Mesodermal cell (in vitro differentiated cells): ENCODE measurements around the gene RNF222.
A peak's percentile ranks its signal among the peaks of the same experiment; 100 is the strongest.
"Not testable (repeated sequence)": the region's sequence is repeated elsewhere in the genome, so short reads cannot be mapped to it uniquely, and the experiment has no call there.

Source experiments
- H3K27ac ChIP-seq: 2 replicates; pipeline ENCODE4 v1.7.0; 2013; ENCODE audit warnings: mild to moderate bottlenecking, low read depth, low read length, moderate library complexity; ENCODE audit not compliant: severe bottlenecking
- H3K36me3 ChIP-seq: 2 replicates; pipeline ENCODE4 v1.7.1; 2013; ENCODE audit warnings: mild to moderate bottlenecking, low read length, moderate library complexity; ENCODE audit not compliant: control insufficient read depth, insufficient read depth
- H3K4me1 ChIP-seq: one replicate; pipeline ENCODE4 v1.7.1; 2013; ENCODE audit warnings: mild to moderate bottlenecking, low read length; ENCODE audit not compliant: insufficient read depth, control insufficient read depth, poor library complexity, severe bottlenecking
- H3K4me3 ChIP-seq: 2 replicates; pipeline ENCODE4 v1.7.0; 2013; ENCODE audit warnings: low read length, control low read depth, mild to moderate bottlenecking; ENCODE audit not compliant: insufficient read depth, poor library complexity, severe bottlenecking; ENCODE audit errors: extremely low read depth
- H3K9me3 ChIP-seq: 2 replicates; pipeline ENCODE4 v1.7.1; 2013; ENCODE audit warnings: mild to moderate bottlenecking, low read length, moderate library complexity; ENCODE audit not compliant: control insufficient read depth
- WGBS, 2 experiments: methylation state at CpG; one replicate each; pipeline ENCODE4 v1.1.5; 2013; ENCODE audit warnings: missing lambda C conversion rate in 2 of 2; ENCODE audit not compliant: insufficient coverage in 2 of 2; 5-methylcytosine and 5-hydroxymethylcytosine counted together

The RNF222 gene

GRCh38 chr17:8382052-8382879 lies 15.4 kb downstream of the RNF222 start:
- no peaks in the 10 kb centered on the region for H3K9me3 ChIP-seq
- peak overlapping the region; percentile 63 for H3K4me3 ChIP-seq
- H3K4me1 ChIP-seq = peaks cover 33% of the 10 kb centered on the region
- H3K27ac ChIP-seq = peak overlapping the region; percentile 98
- 8 to 23% methylated on average over 10 to 13 of the region's 27 CpGs for WGBS, 2 experiments
- peaks cover 47% of the 10 kb centered on the region for H3K36me3 ChIP-seq

- peak overlapping the region; percentile 63 for H3K4me3 ChIP-seq
- H3K36me3 ChIP-seq = peaks cover 64% of the 10 kb centered on the region
- H3K4me1 ChIP-seq = peaks cover 24% of the 10 kb centered on the region
- H3K9me3 ChIP-seq = no peaks in the 10 kb centered on the region
- WGBS, 2 experiments = 86 to 100% methylated on average over 1 to 2 of the region's 3 CpGs
- no peak overlapping the region for H3K27ac ChIP-seq
These were observed 17.6 kb downstream of the RNF222 start for GRCh38 chr17:8380049-8380448.

- WGBS, 2 experiments = 94 to 95% methylated on average over 5 to 6 of the region's 8 CpGs
- H3K4me1 ChIP-seq = peaks cover 21% of the 10 kb centered on the region
- H3K9me3 ChIP-seq, H3K4me3 ChIP-seq: not testable (repeated sequence)
- peak overlapping the region; percentile 88 for H3K27ac ChIP-seq
- peaks cover 64% of the 10 kb centered on the region for H3K36me3 ChIP-seq
These were observed 19.5 kb downstream of the RNF222 start for GRCh38 chr17:8378117-8378516.

- Histone ChIP-seq H3K4me1 (peaks cover 21% of the 10 kb centered on the region), H3K36me3 (peaks cover 67% of the 10 kb centered on the region), H3K27ac (peak overlapping the region; percentile 88), H3K4me3 (no peak overlapping the region), H3K9me3 (no peaks in the 10 kb centered on the region)
- WGBS, 2 experiments = 100% methylated on average over 3 of the region's 4 CpGs
These were observed 20.2 kb downstream of the RNF222 start for GRCh38 chr17:8377422-8377821.

GRCh38 chr17:8376271-8377067 lies 21.2 kb downstream of the RNF222 start, which contains the start of gene KRABD2:
TSS of gene KRABD2 (minus strand) at chr17:8376704.
- H3K4me3 ChIP-seq = peak within 1 kb of the TSS; percentile 58
- peak within 1 kb of the TSS; percentile 88 for H3K27ac ChIP-seq
- peaks cover 18% of the 10 kb centered on the region for H3K4me1 ChIP-seq
- H3K36me3 ChIP-seq = peaks cover 62% of the 10 kb centered on the region
- WGBS, 2 experiments = 20 to 22% methylated on average over 23 to 25 of the region's 41 CpGs
- no peaks in the 10 kb centered on the region for H3K9me3 ChIP-seq

- Histone ChIP-seq H3K36me3 (peaks cover 59% of the 10 kb centered on the region), H3K9me3 (no peaks in the 10 kb centered on the region), H3K4me3 (peak overlapping the region; percentile 58), H3K4me1 (peaks cover 12% of the 10 kb centered on the region), H3K27ac (peak overlapping the region; percentile 88)
- 89 to 92% methylated on average over 14 to 18 of the region's 18 CpGs for WGBS, 2 experiments
These were observed 21.8 kb downstream of the RNF222 start for GRCh38 chr17:8375738-8376259.

GRCh38 chr17:8373856-8374255 lies 23.8 kb downstream of the RNF222 start:
- not testable (repeated sequence) for H3K4me3 ChIP-seq, H3K4me1 ChIP-seq, H3K27ac ChIP-seq, H3K9me3 ChIP-seq
- 93 to 98% methylated on average over 17 to 19 of the region's 26 CpGs for WGBS, 2 experiments
- H3K36me3 ChIP-seq = peaks cover 54% of the 10 kb centered on the region

GRCh38 chr17:8372422-8372821 lies 25.2 kb downstream of the RNF222 start:
- no peak overlapping the region for H3K27ac ChIP-seq
- peaks cover 46% of the 10 kb centered on the region for H3K36me3 ChIP-seq
- H3K9me3 ChIP-seq = no peaks in the 10 kb centered on the region
- WGBS, 2 experiments = 96 to 97% methylated on average over 5 of the region's 7 CpGs
- no peak overlapping the region for H3K4me3 ChIP-seq
- peaks cover 4% of the 10 kb centered on the region for H3K4me1 ChIP-seq

GRCh38 chr17:8371786-8372185 lies 25.8 kb downstream of the RNF222 start:
- Histone ChIP-seq H3K4me3 (no peak overlapping the region), H3K4me1 (peaks cover 4% of the 10 kb centered on the region), H3K27ac (no peak overlapping the region), H3K9me3 (no peaks in the 10 kb centered on the region), H3K36me3 (peaks cover 41% of the 10 kb centered on the region)
- WGBS, 2 experiments = 93 to 96% methylated on average over 3 to 4 of the region's 4 CpGs

- H3K36me3 ChIP-seq = peaks cover 28% of the 10 kb centered on the region
- H3K4me3 ChIP-seq = no peak overlapping the region
- H3K9me3 ChIP-seq = no peaks in the 10 kb centered on the region
- no peak overlapping the region for H3K27ac ChIP-seq
- peaks cover 11% of the 10 kb centered on the region for H3K4me1 ChIP-seq
- 87 to 98% methylated on average over 5 of the region's 8 CpGs for WGBS, 2 experiments
These were observed 27.7 kb downstream of the RNF222 start for GRCh38 chr17:8369944-8370343.
